ENCODE data around the gene UBE2F. TPM values are rescaled to one million over a fixed set of nuclear protein-coding genes. Genes with fewer than 3 reads are reported as not detected.
"Not testable (repeated sequence)": the region's sequence is repeated elsewhere in the genome, so short reads cannot be mapped to it uniquely, and the experiment has no call there.

The UBE2F gene
- polyA plus RNA-seq, 1 of the 3 experiments (the other 2 are of a cell fraction) = 56.9 TPM

DNA sequence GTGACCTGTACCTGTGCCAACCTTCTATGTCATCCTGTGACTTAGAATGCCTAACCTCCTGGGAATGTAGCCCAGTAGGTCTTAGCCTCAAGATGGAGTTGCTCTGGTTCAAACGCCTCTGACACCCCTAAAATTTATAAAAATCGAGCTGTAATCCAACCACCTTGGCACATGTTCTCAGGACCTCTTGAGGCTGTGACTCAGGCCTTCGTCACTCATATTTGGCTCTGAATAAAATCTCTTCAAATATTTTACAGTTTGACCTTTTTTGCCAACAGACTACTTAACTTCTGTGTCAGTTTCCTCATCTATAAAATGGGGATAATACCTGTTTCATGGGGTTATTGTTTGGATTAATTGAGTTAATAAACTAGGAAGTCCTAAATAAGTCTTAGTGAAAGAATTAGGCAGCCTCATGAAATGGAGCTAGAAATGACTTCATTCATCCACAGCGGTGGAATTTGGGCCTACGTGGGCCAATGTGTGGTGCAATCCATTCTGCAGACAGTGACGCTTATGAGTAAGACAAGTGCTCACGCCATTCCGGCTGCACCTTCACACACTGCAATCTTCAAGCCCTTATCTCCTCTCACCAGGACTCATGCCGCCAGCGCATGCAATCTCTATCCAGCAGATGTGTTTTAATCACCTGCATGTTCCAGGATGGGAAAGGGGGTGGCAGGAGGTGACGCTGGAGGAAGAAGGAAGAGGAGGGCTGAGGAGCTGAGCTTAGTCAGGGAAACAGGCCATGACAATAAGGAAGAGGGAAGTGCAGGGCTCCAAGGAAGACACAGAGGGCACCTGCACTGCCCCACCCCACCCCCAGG lies 2.0 kb upstream of the UBE2F start (continued):
- TF ChIP-seq GATA2 (CRISPR knock-in tag; IDR thresholded peaks at IDR 0.05) = no peak
- no peak for TF ChIP-seq SMC3 (IDR thresholded peaks at IDR 0.05; ENCODE audit: low read depth, low read length)
- no peak for TF ChIP-seq SIN3A (IDR thresholded peaks at IDR 0.05; ENCODE audit: borderline replicate concordance, low read depth, low read length)

GRCh38 chr2:237965844-237966243 lies 970 bp upstream of the UBE2F start:
- H3K27me3 ChIP-seq (ENCODE audit: insufficient read depth); H3K27ac ChIP-seq (ENCODE audit: low read depth in 2 of 2, low read length in 1 of 2); H3K9ac ChIP-seq; H3K9me3 ChIP-seq; H3F3A ChIP-seq (replicated peaks; ENCODE audit: insufficient read depth); H3K36me3 ChIP-seq (replicated peaks in 1 of 2; ENCODE audit: control insufficient read depth in 1 of 2, insufficient read depth in 2 of 2, low read length in 1 of 2); DNase-seq; H3K9me2 ChIP-seq: not testable (repeated sequence)
- CTCF ChIA-PET = interaction anchor here (1.0 to 1.2 kb wide), 2 partner anchors 14 to 297 kb away, joined by 4 read pairs; no protein-coding TSS in a partner anchor
- H3K79me2 ChIP-seq (ENCODE audit: insufficient read depth) = peaks cover 36% of the 10 kb centered on the region
- H4K20me1 ChIP-seq (ENCODE audit: insufficient read depth) = peaks cover 33% of the 10 kb centered on the region
- POLR2A ChIA-PET = interaction anchor here (1.2 kb wide), 1 partner anchor 13 kb away, joined by 3 read pairs; no protein-coding TSS in a partner anchor
- peaks cover 7 to 26% of the 10 kb centered on the region in 2 experiments; a peak in 3 of 4 replicates for H3K4me1 ChIP-seq (ENCODE audit: control insufficient read depth in 1 of 2, insufficient read depth in 2 of 2, low read depth in 1 of 2, low read length in 1 of 2)
- peak overlapping the region in 1 of 2 experiments; percentile 89; a peak in 2 of 4 replicates for H3K4me3 ChIP-seq (ENCODE audit: low read depth in 2 of 2, low read length in 1 of 2)
- peak overlapping the region; percentile 93 for H3K4me2 ChIP-seq
- peak overlapping the region; percentile 99 for H2AFZ ChIP-seq (ENCODE audit: low read depth)
- WGBS (ENCODE audit: low lambda C conversion rate) = 85% methylated on average over 13 of the region's 13 CpGs

DNA sequence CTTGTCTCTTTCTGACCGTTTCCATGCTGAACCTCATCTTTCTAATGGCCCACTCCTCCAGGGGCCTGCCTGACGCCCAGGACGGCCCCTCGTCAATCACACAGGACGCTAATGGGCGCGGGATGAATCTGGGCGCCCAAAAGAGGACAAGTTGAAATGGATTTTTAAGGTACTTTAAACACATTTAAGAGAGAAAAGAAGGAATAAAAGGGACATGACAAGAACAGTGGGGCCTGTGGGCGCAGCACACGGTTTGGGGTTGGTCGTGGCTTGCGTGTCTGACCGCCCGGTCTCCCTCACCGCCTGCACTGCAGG lies 607 bp upstream of the UBE2F start:
- Histone ChIP-seq H4K20me1 (ENCODE audit: insufficient read depth) (peaks cover 36% of the 10 kb centered on the region), H3K4me1 (ENCODE audit: control insufficient read depth in 1 of 2, insufficient read depth in 2 of 2, low read depth in 1 of 2, low read length in 1 of 2) (peaks cover 7 to 26% of the 10 kb centered on the region in 2 experiments; a peak in 3 of 4 replicates), H3K4me3 (ENCODE audit: low read depth in 2 of 2, low read length in 1 of 2) (peak overlapping the region; percentile 86 to 89), H3K79me2 (ENCODE audit: insufficient read depth) (peaks cover 40% of the 10 kb centered on the region), H3K27ac (ENCODE audit: low read depth in 2 of 2, low read length in 1 of 2) (peak overlapping the region in 1 of 2 experiments; percentile 82; a peak in 3 of 4 replicates), H3F3A (replicated peaks; ENCODE audit: insufficient read depth) (no peaks in the 10 kb centered on the region), H3K27me3 (ENCODE audit: insufficient read depth) (no peaks in the 10 kb centered on the region), H2AFZ (ENCODE audit: low read depth) (peak overlapping the region; percentile 99), H3K4me2 (peak overlapping the region; percentile 93), H3K9me3 (no peaks in the 10 kb centered on the region), H3K9ac (peak overlapping the region; percentile 35; the same call in 1 of the 2 replicates), H3K36me3 (replicated peaks in 1 of 2; ENCODE audit: control insufficient read depth in 1 of 2, insufficient read depth in 2 of 2, low read length in 1 of 2) (no peaks in the 10 kb centered on the region), H3K9me2 (no peaks in the 10 kb centered on the region)
- CTCF ChIA-PET = no interaction called here
- TF ChIP-seq YY1 (IDR thresholded peaks at IDR 0.05; ENCODE audit: low read depth) (no peak), NFIC (IDR thresholded peaks at IDR 0.05; ENCODE audit: borderline replicate concordance) (no peak), USF2 (IDR thresholded peaks at IDR 0.05; ENCODE audit: borderline replicate concordance, low read depth, low read length) (no peak), RAD21 (IDR thresholded peaks at IDR 0.05; ENCODE audit: low read length) (no peak), EZH2phosphoT487 (IDR thresholded peaks at IDR 0.05; ENCODE audit: borderline replicate concordance, low read depth) (no peak), GABPA (IDR thresholded peaks at IDR 0.05; ENCODE audit: low read depth) (no peak), JUND (IDR thresholded peaks at IDR 0.05) (no peak), TEAD4 (IDR thresholded peaks at IDR 0.05; ENCODE audit: borderline replicate concordance, insufficient read depth) (no peak)
- TF ChIP-seq, protein P1, sequence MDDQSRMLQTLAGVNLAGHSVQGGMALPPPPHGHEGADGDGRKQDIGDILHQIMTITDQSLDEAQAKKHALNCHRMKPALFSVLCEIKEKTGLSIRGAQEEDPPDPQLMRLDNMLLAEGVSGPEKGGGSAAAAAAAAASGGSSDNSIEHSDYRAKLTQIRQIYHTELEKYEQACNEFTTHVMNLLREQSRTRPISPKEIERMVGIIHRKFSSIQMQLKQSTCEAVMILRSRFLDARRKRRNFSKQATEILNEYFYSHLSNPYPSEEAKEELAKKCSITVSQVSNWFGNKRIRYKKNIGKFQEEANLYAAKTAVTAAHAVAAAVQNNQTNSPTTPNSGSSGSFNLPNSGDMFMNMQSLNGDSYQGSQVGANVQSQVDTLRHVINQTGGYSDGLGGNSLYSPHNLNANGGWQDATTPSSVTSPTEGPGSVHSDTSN (IDR thresholded peaks at IDR 0.05) = no peak
- TF ChIP-seq, protein P2, sequence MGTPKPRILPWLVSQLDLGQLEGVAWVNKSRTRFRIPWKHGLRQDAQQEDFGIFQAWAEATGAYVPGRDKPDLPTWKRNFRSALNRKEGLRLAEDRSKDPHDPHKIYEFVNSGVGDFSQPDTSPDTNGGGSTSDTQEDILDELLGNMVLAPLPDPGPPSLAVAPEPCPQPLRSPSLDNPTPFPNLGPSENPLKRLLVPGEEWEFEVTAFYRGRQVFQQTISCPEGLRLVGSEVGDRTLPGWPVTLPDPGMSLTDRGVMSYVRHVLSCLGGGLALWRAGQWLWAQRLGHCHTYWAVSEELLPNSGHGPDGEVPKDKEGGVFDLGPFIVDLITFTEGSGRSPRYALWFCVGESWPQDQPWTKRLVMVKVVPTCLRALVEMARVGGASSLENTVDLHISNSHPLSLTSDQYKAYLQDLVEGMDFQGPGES (IDR thresholded peaks at IDR 0.05; ENCODE audit: low read depth, low read length) = no peak
- POLR2A ChIA-PET = interaction anchor here (1.2 kb wide), 1 partner anchor 12 kb away, joined by 3 read pairs; no protein-coding TSS in a partner anchor
- no peak for DNase-seq
- WGBS (ENCODE audit: low lambda C conversion rate) = 45% methylated on average over 15 of the region's 15 CpGs
